Panc1 (cell line): ENCODE measurements around the gene ASXL3. TPM values are rescaled to one million over a fixed set of nuclear protein-coding genes. Genes with fewer than 3 reads are reported as not detected.

Experiments
- ATAC-seq: fragments of 200-7000 bp; cut with Tn5 transposase; 2 replicates; pipeline ENCODE4 v1.9.1; 2020; ENCODE audit warnings: mild to moderate bottlenecking, moderate library complexity
- BruUV-seq: library from RNA; stranded (reverse); fragments of 400-500 nt; replicated peaks from 2 replicates; lab custom pipeline; 2021; lab: Mats Ljungman, UMichigan
- CTCF ChIA-PET: fragments of 300-600 bp; sonication (Branson Sonifier 250); formaldehyde crosslinking; loops from one replicate; lab custom pipeline; 2022; ENCODE audit warnings: antibody characterized with exemption; lab: Charles Lee
- POLR2A ChIA-PET: fragments of 300-600 bp; sonication (Branson Sonifier 250); formaldehyde crosslinking; loops from one replicate; lab custom pipeline; 2022; ENCODE audit warnings: antibody characterized with exemption; lab: Charles Lee
- DNase-seq: peaks from one replicate; pipeline ENCODE4 v3.0.0-alpha.2; 2010; ENCODE audit warnings: low read depth, low spot score
- H3K27ac ChIP-seq: 2 replicates; pipeline ENCODE4 v1.5.1; 2011; ENCODE audit warnings: mild to moderate bottlenecking, low read length, inconsistent platforms
- H3K27me3 ChIP-seq: fragments of 200-500 bp; sonication (Bioruptor generic); 2 replicates; pipeline ENCODE4 v1.6.0; 2014; ENCODE audit warnings: low read length, inconsistent platforms; ENCODE audit not compliant: control insufficient read depth, insufficient read depth
- H3K36me3 ChIP-seq: fragments of 200-500 bp; sonication (Bioruptor generic); 2 replicates; pipeline ENCODE4 v1.5.1; 2014; ENCODE audit warnings: inconsistent platforms, mild to moderate bottlenecking, low read length, moderate library complexity; ENCODE audit not compliant: control insufficient read depth, insufficient read depth
- H3K4me1 ChIP-seq: 2 replicates; pipeline ENCODE4 v1.5.1; 2011; ENCODE audit warnings: inconsistent platforms, mild to moderate bottlenecking, low read length, moderate library complexity; ENCODE audit not compliant: control insufficient read depth, insufficient read depth
- H3K4me3 ChIP-seq, 2 experiments: 2 replicates each; pipeline ENCODE4 v1.5.1; 2011 to 2012; ENCODE audit warnings: low read depth in 2 of 2, low read length in 2 of 2, mild to moderate bottlenecking in 2 of 2, inconsistent platforms in 1 of 2, moderate library complexity in 1 of 2
- H3K9me3 ChIP-seq: fragments of 200-500 bp; sonication (Bioruptor generic); 2 replicates; pipeline ENCODE4 v1.5.1; 2014; ENCODE audit warnings: low read depth, mild to moderate bottlenecking, inconsistent platforms, low read length, moderate library complexity; ENCODE audit not compliant: control insufficient read depth, insufficient read depth
- CTCF ChIP-seq: fragments of 450-650 bp; IDR thresholded peaks from 2 replicates; pipeline ENCODE4 v1.5.1; 2017; ENCODE audit warnings: mild to moderate bottlenecking
- POLR2AphosphoS5 ChIP-seq: IDR thresholded peaks from 2 replicates; pipeline ENCODE4 v1.6.1; 2012; ENCODE audit warnings: mild to moderate bottlenecking, low read depth, low read length, moderate library complexity
- REST ChIP-seq, 2 experiments: IDR thresholded peaks; 2 replicates each; pipeline ENCODE4 v1.6.1; 2011 to 2012; ENCODE audit warnings: low read depth in 2 of 2, control low read depth in 1 of 2, low read length in 1 of 2, mild to moderate bottlenecking in 1 of 2, moderate library complexity in 1 of 2; ENCODE audit not compliant: insufficient read depth in 1 of 2
- SIN3A ChIP-seq: IDR thresholded peaks from 2 replicates; pipeline ENCODE4 v1.6.1; 2012; ENCODE audit warnings: low read depth, mild to moderate bottlenecking, low read length, moderate library complexity, borderline replicate concordance; ENCODE audit not compliant: insufficient read depth
- TCF7L2 ChIP-seq: IDR thresholded peaks from 2 replicates; pipeline ENCODE4 v1.6.1; 2011; ENCODE audit warnings: mild to moderate bottlenecking, low read depth, low read length, inconsistent platforms
- in situ Hi-C: cut with HindIII; loops from 2 replicates; pipeline ENCODE4 v1.10.0; 2016; ENCODE audit warnings: low sequenced_read_pairs, low pct_unique_long_range_greater_than_20kb
- intact Hi-C: fragments of 100-400 bp; cut with micrococcal nuclease; formaldehyde crosslinking; loops from one replicate; pipeline ENCODE4 v1.10.0; 2022; ENCODE audit not compliant: unreplicated experiment
- total RNA-seq: library from RNA; stranded (reverse); gene quantifications from one replicate; pipeline ENCODE4 v1.2.1, GENCODE V29; 2021; ENCODE audit not compliant: unreplicated experiment

ASXL3 gene
- total RNA-seq, 1 experiment from 2014 or later: 0.74 TPM

- CTCF ChIA-PET: no interaction called here
- Histone ChIP-seq H3K9me3 (no peaks in the 10 kb centered on the region), H3K36me3 (no peaks in the 10 kb centered on the region), H3K4me3 (no peak overlapping the region), H3K27ac (no peak overlapping the region), H3K4me1 (no peaks in the 10 kb centered on the region), H3K27me3 (no peaks in the 10 kb centered on the region)
- ATAC-seq: no peak
- DNase-seq: no peak
- BruUV-seq: no TSS peak
- intact Hi-C loops (no loop called here), in situ Hi-C loops (no loop called here)
- POLR2A ChIA-PET: no interaction called here
- TF ChIP-seq REST (IDR thresholded peaks at IDR 0.05; ENCODE audit: insufficient read depth in 1 of 2, low read depth in 2 of 2, low read length in 1 of 2) (no peak), TCF7L2 (no peak), CTCF (no peak), SIN3A (no peak), POLR2AphosphoS5 (no peak)
Measured at GRCh38 chr18:33717339-33717738, 139.3 kb downstream of the ASXL3 start.

- Histone ChIP-seq H3K27me3 (no peaks in the 10 kb centered on the region), H3K9me3 (no peaks in the 10 kb centered on the region), H3K27ac (no peak overlapping the region), H3K4me3 (no peak overlapping the region), H3K4me1 (no peaks in the 10 kb centered on the region), H3K36me3 (no peaks in the 10 kb centered on the region)
- ATAC-seq (no peak), DNase-seq (peak; percentile 17)
- TF ChIP-seq CTCF (no peak), REST (IDR thresholded peaks at IDR 0.05; ENCODE audit: insufficient read depth in 1 of 2, low read depth in 2 of 2, low read length in 1 of 2) (no peak), TCF7L2 (no peak), SIN3A (no peak), POLR2AphosphoS5 (no peak)
- BruUV-seq: no TSS peak
- in situ Hi-C loops: no loop called here
- intact Hi-C loops: no loop called here
- POLR2A ChIA-PET: no interaction called here
- CTCF ChIA-PET: no interaction called here
Measured at GRCh38 chr18:33720133-33720532, 142.1 kb downstream of the ASXL3 start.
